Measurements from ENCODE around the gene NSUN4. TPM values are rescaled to one million over a fixed set of nuclear protein-coding genes. Genes with fewer than 3 reads are reported as not detected.

Gene NSUN4
- total and polyA plus RNA-seq, 9 of the 15 experiments (the other 6 are each of a cell fraction or from before 2014, with no cell fraction given), result 33.4 to 60.2 (median 46.3) TPM

DNA sequence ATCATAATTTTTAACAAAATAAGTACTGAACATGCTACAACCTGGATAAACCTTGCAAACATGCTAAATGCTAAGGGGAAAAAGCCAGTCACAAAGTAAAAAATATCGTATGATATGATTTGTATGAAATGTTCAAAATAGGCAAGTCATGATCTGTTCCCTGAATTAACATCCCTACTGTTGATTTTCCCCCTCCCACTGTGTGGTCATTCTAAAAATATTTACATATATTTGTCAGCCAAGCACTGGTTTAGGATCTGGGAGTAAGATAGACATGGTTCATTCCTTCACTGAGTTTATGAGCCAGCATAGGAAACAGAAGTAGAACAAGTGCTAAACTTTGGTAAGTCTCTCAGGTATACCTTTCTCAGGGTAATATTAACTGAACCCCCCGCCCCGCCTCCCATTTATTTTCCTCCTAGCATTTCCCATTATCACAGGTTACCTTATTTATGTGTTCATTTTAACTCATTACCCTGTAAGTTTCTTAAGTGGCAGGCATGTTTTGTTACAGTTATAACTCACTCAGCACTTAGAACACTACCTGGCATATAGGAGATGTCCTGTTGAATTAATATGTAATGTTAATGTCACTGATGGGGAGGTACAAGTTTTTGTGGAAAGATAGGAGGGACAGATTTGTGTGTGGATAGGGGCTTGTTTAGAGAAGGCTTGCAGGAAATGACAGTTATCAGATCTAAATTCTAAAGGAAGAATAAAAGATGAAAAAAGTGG, 24.8 kb upstream of the NSUN4 start:
- H3K9me1 ChIP-seq (ENCODE audit: control insufficient read depth, insufficient read depth, low read length), result no peaks in the 10 kb centered on the region
- in situ Hi-C loops (cut with MboI), result no loop called here
- H3K9ac ChIP-seq (ENCODE audit: insufficient read depth in 1 of 2, low read depth in 2 of 2, low read length in 2 of 2), result no peak overlapping the region
- H3K79me2 ChIP-seq (ENCODE audit: control insufficient read depth, insufficient read depth, low read length), result peaks cover 8% of the 10 kb centered on the region
- TSS peak; percentile 30 for BruUV-seq (replicated peaks)
- 87% methylated on average over 3 of the region's 3 CpGs for WGBS (ENCODE audit: insufficient coverage, low coverage, missing lambda C conversion rate)
- ATAC-seq, result peak; percentile 44
- CTCF ChIA-PET (ENCODE audit: low intra/inter-chr PET ratio), result interaction anchor here (0.6 kb wide), 1 partner anchor 12 kb away, joined by 3 read pairs; no protein-coding TSS in a partner anchor
- H4K20me1 ChIP-seq (replicated peaks; ENCODE audit: control insufficient read depth, insufficient read depth, low read length), result peaks cover 7% of the 10 kb centered on the region; the same call in 1 of the 2 replicates
- no peaks in the 10 kb centered on the region; a peak in 2 of 5 replicates for H3K4me1 ChIP-seq (replicated peaks in 1 of 2; ENCODE audit: control insufficient read depth in 2 of 2, insufficient read depth in 2 of 2, low read length in 2 of 2)
- FAIRE-seq, result no peak
- peak overlapping the region; percentile 4; the same call in 1 of the 3 replicates for H3K27ac ChIP-seq (ENCODE audit: extremely low read depth, low read depth, low read length)
- POLR2A ChIA-PET, result interaction anchor here (0.6 to 4.7 kb wide), 6 partner anchors 12 to 1315 kb away, joined by 3 to 33 read pairs (median 13); partner anchors contain the start of genes LRRC41, NSUN4 and UQCRH
- intact Hi-C loops (cut with micrococcal nuclease), result no loop called here
- H3K4me2 ChIP-seq (ENCODE audit: insufficient read depth, low read length), result no peak overlapping the region
- DNase-seq (ENCODE audit: extremely low read depth in 1 of 4, low spot score in 3 of 4), result peak in 1 of 4 experiments; percentile 5
- no peak overlapping the region for H2AFZ ChIP-seq (ENCODE audit: low read depth, low read length)
- H3K27me3 ChIP-seq (ENCODE audit: control insufficient read depth in 2 of 2, insufficient read depth in 2 of 2, low read length in 2 of 2), result no peaks in the 10 kb centered on the region
- no peaks in the 10 kb centered on the region for H3K9me3 ChIP-seq (replicated peaks; ENCODE audit: control insufficient read depth, insufficient read depth, low read depth, low read length)
- H3K36me3 ChIP-seq (ENCODE audit: control insufficient read depth, insufficient read depth, low read length), result peaks cover 61% of the 10 kb centered on the region
- no peak overlapping the region for H3K4me3 ChIP-seq
- TF ChIP-seq PML (IDR thresholded peaks at IDR 0.05; ENCODE audit: low read length), result 0 out of 2 replicates have a peak, but pooled peaks have one; percentile 32
- no peak for TF ChIP-seq NFRKB (IDR thresholded peaks at IDR 0.05; ENCODE audit: low read depth)
- no peak for TF ChIP-seq RBM14 (IDR thresholded peaks at IDR 0.05; ENCODE audit: borderline replicate concordance, insufficient read depth, low read depth, low read length)
- no peak for TF ChIP-seq ZNF121 (CRISPR knock-in tag; conservative IDR thresholded peaks at IDR 0.05)
- no peak for TF ChIP-seq CAMTA2 (CRISPR knock-in tag; conservative IDR thresholded peaks at IDR 0.05)
- no peak for TF ChIP-seq E2F4 (CRISPR knock-in tag; IDR thresholded peaks at IDR 0.05; ENCODE audit: low read depth)
- no peak for TF ChIP-seq AFF1 (IDR thresholded peaks at IDR 0.05; ENCODE audit: low read depth in 1 of 2, partially characterized antibody in 2 of 2)
- TF ChIP-seq POLR3G (IDR thresholded peaks at IDR 0.05; ENCODE audit: extremely low read depth, insufficient read length, insufficient replicate concordance), result no peak
- TF ChIP-seq, protein P1, sequence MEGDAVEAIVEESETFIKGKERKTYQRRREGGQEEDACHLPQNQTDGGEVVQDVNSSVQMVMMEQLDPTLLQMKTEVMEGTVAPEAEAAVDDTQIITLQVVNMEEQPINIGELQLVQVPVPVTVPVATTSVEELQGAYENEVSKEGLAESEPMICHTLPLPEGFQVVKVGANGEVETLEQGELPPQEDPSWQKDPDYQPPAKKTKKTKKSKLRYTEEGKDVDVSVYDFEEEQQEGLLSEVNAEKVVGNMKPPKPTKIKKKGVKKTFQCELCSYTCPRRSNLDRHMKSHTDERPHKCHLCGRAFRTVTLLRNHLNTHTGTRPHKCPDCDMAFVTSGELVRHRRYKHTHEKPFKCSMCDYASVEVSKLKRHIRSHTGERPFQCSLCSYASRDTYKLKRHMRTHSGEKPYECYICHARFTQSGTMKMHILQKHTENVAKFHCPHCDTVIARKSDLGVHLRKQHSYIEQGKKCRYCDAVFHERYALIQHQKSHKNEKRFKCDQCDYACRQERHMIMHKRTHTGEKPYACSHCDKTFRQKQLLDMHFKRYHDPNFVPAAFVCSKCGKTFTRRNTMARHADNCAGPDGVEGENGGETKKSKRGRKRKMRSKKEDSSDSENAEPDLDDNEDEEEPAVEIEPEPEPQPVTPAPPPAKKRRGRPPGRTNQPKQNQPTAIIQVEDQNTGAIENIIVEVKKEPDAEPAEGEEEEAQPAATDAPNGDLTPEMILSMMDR (IDR thresholded peaks at IDR 0.05 in 2 of 3, conservative IDR thresholded peaks at IDR 0.05 in 1 of 3; ENCODE audit: insufficient read depth in 2 of 3, low read depth in 1 of 3, low read length in 3 of 3), result no peak
- TF ChIP-seq IRF2 (CRISPR knock-in tag; IDR thresholded peaks at IDR 0.05), result no peak
- TF ChIP-seq EZH2 (IDR thresholded peaks at IDR 0.05; ENCODE audit: borderline replicate concordance, low read depth, low read length), result no peak
- no peak for TF ChIP-seq NBN (IDR thresholded peaks at IDR 0.05; ENCODE audit: low read depth)
- no peak for TF ChIP-seq KAT2B (IDR thresholded peaks at IDR 0.05; ENCODE audit: low read depth, low read length)
- peak; percentile 21; the same call in 1 of the 2 replicates for TF ChIP-seq CHD2 (IDR thresholded peaks at IDR 0.05; ENCODE audit: low read depth, low read length)
